ENCODE measurements around the gene NSF.
"Not testable (repeated sequence)": the region's sequence is repeated elsewhere in the genome, so short reads cannot be mapped to it uniquely, and the experiment has no call there.

Gene NSF

DNA sequence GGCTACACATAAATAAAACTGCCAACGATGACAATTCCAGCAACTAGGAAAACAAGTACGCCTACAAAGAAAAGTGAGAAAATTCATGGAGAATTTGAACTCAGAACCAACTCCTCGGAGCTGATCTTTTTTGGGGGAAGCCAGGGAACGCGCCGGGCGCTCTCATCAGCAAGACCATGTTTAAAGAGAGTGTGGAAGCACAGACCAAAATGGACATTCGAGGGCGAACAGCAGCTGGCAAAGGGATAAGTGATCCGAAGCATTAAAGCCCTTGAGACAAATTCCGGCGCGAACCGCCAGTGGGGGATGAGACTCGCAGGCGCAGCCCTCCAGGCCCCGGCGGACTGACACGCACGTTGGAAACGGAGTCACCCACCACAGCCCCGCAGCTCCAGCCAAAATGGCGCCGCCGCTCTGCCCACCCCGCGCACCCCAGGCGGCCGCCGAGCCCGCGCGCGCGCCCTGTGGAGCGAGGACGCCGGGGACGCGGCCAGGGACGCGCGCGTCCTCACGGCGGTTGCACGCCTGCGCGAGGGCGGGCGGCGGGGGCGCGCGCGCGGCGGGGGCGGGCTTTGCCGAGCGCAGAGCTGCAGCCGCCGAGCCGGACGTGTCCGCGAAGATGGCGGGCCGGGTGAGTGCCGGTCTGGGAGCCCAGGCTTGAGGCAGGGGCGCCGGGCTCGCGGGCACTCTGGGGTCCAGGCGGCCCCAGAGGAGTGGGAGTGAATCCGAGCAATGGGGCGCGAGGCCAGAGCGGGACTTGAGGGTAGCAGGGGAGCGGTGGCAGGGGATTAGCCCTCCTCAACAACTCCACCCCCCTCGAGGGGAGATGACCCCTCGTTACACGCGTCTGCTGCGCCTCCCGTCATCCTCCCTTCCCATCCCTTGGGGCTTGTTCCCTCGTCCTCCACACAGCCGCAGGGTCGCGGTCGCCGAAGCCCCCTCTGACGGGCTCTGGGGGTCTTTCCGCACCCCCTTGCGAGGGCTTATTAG is at the start of gene NSF:
NSF (plus strand) TSS at position 513 of the 990 bp plus-strand sequence; CDS start at position 620, 107 bp downstream.
- DNase-seq: not testable (repeated sequence)

GRCh38 chr17:46548607-46549006 is 41.9 kb upstream of the NSF start:
- DNase-seq: not testable (repeated sequence)

DNA sequence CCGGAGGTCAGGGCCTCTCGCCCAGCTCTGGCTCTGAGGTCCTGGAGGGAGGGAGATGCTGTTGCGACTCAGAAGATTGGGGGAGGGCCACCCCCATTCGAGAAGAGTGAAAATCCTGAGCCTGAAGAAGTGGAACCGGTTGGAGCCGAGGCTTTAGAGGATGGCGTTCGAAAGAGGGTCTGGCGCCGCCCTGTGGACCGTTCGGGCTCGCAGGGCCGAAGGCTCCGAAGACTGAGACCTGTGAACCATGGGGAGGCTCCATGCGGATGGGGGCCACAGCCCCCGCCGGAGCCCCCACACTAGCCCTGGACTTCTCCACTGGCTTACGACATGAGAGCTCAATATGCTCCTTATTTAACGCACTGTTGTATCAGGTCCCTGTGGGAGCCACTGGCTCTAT is 31.3 kb upstream of the NSF start:
- DNase-seq: not testable (repeated sequence)

GRCh38 chr17:46560048-46560447 is 30.4 kb upstream of the NSF start:
- DNase-seq: not testable (repeated sequence)

DNA sequence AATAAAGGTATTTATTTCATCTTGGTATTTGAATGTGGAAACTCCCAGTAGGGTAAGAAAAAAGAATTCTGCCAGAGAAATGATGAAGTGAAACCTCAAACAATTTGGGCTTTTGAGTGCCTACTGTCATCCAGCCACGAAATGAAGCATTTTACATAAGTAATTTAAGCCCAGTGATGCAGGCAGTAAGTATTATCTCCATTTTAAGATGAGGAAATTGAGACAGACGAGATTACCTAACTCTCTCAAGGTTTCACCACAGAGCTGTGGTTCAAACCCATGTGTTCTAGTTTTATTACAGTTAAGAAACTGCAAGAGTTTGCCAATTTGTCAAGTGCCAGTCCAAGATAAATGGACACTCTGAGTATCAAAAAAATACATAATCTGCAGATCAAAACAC is 24.2 kb upstream of the NSF start:
- not testable (repeated sequence) for DNase-seq

GRCh38 chr17:46566980-46567379 is 23.5 kb upstream of the NSF start:
- not testable (repeated sequence) for DNase-seq

- DNase-seq: not testable (repeated sequence)
Measured at GRCh38 chr17:46571796-46572195, 18.7 kb upstream of the NSF start.

GRCh38 chr17:46579083-46580075 is 11.1 kb upstream of the NSF start, which contains the start of gene ARL17A:
TSS of gene ARL17A (minus strand) at chr17:46579691. CDS start at chr17:46576322, 3,369 bp downstream.
- not testable (repeated sequence) for DNase-seq

GRCh38 chr17:46580082-46580481 is 10.4 kb upstream of the NSF start:
- DNase-seq: not testable (repeated sequence)

GRCh38 chr17:46585444-46585843 is 5.0 kb upstream of the NSF start:
- not testable (repeated sequence) for DNase-seq

DNA sequence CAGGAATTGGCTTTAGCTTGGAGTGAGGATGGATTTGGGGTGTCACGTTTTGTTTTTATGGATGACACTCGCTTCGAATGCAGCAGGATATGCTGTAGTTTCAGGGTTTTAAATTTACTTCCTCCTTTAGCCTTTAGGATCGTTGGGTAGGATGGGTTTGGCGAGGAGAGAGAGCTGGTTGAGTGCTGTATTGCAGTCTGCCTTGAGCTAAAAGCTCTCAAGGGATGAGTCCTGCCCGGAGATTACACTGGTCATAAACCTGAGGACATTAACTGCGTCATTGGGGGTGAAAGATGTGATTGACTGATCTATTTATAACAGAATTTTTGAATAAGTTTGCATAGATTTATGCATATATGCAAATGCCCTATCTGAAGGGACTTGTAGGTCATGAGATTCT is 863 bp downstream of the NSF start:
- DNase-seq: not testable (repeated sequence)

GRCh38 chr17:46598344-46598931 is 8.0 kb downstream of the NSF start:
- DNase-seq: not testable (repeated sequence)

DNA sequence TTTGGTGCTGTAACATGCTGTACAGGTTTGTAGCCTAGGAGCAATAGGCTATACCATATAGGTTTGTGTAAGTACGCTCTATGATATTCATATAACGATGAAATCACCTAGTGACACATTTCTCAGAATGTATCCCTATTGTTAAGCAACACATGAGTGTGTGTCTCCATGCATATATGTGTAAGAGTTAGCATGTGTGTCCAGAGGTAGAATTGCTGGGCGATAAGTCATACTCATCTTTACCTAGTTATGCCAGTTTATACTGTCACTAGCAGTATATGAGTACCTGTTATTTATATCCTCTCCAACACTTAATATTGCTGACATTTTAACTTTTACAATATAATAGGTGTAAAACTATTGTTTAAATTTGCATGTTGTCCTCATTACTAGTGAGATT is 10.3 kb downstream of the NSF start:
- not testable (repeated sequence) for DNase-seq

DNA sequence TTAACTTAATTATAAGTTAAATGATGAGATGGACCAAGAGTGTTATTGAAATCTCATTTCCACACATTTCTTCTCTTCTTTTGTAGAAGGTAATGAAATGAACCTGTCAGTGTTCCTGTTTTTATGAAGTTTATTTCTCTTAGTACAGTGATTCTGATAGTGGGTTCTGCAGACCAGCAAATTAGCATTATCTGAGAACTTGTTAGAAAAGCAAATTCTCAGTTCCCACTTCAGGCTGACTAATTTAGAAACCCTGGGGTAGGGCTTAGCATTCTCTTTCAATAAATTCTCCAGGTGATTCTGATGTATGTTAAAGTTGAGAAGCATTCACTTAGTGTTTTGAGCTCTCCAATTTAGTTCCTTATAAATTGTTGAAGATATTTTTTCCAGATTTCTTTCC is 12.7 kb downstream of the NSF start:
- DNase-seq: not testable (repeated sequence)

- not testable (repeated sequence) for DNase-seq
Measured at GRCh38 chr17:46611304-46611703, 20.8 kb downstream of the NSF start.

GRCh38 chr17:46613876-46614275 is 23.4 kb downstream of the NSF start:
- DNase-seq: not testable (repeated sequence)

- DNase-seq: not testable (repeated sequence)
Measured at GRCh38 chr17:46617121-46617520, 26.7 kb downstream of the NSF start.

DNA sequence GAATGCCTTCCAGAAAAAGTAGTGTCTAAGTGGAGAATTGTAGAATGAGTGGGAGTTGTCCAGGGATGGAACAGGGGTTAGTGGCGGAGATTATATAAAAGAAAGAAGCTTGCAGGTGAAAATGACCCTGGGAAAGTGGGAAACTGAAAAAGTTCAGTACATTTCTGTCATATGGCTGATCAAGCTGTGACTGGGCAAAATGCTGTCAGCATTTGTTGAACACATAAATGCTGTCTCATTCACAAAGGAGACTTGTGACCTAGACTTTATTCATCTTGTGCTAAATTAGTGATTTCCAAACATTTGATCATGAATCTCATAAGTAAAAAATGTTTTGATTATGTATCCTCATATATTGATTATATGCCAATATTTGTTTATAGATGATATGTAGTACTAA is 28.5 kb downstream of the NSF start:
- not testable (repeated sequence) for DNase-seq

GRCh38 chr17:46623790-46624189 is 33.3 kb downstream of the NSF start:
- not testable (repeated sequence) for DNase-seq

DNA sequence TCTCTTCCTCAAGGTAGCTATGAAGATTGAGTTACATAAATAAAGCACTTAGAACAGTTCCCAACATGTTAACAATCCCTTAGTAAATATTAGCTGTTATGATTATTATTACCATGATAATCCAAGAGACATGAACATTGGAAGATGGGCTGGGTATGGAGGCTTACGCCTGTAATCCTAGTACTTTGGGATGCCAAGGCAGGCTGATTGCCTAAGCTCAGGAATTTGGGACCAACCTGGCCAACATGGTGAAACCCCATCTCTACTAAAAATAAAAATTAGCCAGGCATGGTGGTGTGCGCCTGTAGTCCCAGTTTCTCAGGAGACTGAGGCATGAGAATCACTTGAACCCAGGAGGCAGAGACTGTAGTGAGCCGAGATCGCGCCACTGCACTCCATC is 34.3 kb downstream of the NSF start:
- not testable (repeated sequence) for DNase-seq

- DNase-seq: not testable (repeated sequence)
Measured at GRCh38 chr17:46627452-46627851, 37.0 kb downstream of the NSF start.

GRCh38 chr17:46628753-46629436 is 38.4 kb downstream of the NSF start:
- DNase-seq: not testable (repeated sequence)
